Heart left ventricle (tissue), 13 donors: ENCODE results near the gene ANK2.

ENCODE experiments used
- POLR2A ChIP-seq, 2 donors: fragments of 450-650 bp; IDR thresholded peaks; one replicate each; pipeline ENCODE4 v1.6.1; 2017; ENCODE audit warnings: antibody characterized with exemption in 2 of 2, mild to moderate bottlenecking in 2 of 2, moderate library complexity in 2 of 2
- TF ChIP-seq, protein P1 (sequence below), 12 donors: fragments of 200-600 bp; sonication (generic) in 4 of 12; IDR thresholded peaks; one replicate each; pipeline versions ENCODE4 v1.5.0 to v1.8.0; 2018 to 2022; ENCODE audit warnings: antibody characterized with exemption in 12 of 12, mild to moderate bottlenecking in 5 of 12
- donor health status: ischemic (EF 13 %, LVEDD 7.1; RV severe dilation, severe dysfunction).
- donor health status: DM: no; HTN: yes; CAD: no.
- donor health status: DM: no; HTN: no; CAD: no.
- donor health status: ischemic (EF 25% LVEDD 6.9; RV normal size, moderate dysfunction).
- donor health status: ischemic (EF 25% LVEDD 5.7; RV mildly dilated, moderate dysfunction).
- donor health status: ischemic (EF 35%, LVEDD 5.7; RV mildly dilated, moderate dysfunction).
- donor health status: nonischemic (EF 11% LVEDD 7.7; RV severe dilation, severe dysfunction).
- donor health status: DM: yes; HTN: yes; CAD: no.
- donor health status: PGD.
- donor health status: ischemic (EF 29% LVEDD 5.4; RV normal size, mild dysfunction).
- donor health status: nonischemic (EF 23%, LVEDD 6.1; RV moderate dilation, normal function).

- no peak for TF ChIP-seq POLR2A (IDR thresholded peaks at IDR 0.05)
- TF ChIP-seq, protein P1, sequence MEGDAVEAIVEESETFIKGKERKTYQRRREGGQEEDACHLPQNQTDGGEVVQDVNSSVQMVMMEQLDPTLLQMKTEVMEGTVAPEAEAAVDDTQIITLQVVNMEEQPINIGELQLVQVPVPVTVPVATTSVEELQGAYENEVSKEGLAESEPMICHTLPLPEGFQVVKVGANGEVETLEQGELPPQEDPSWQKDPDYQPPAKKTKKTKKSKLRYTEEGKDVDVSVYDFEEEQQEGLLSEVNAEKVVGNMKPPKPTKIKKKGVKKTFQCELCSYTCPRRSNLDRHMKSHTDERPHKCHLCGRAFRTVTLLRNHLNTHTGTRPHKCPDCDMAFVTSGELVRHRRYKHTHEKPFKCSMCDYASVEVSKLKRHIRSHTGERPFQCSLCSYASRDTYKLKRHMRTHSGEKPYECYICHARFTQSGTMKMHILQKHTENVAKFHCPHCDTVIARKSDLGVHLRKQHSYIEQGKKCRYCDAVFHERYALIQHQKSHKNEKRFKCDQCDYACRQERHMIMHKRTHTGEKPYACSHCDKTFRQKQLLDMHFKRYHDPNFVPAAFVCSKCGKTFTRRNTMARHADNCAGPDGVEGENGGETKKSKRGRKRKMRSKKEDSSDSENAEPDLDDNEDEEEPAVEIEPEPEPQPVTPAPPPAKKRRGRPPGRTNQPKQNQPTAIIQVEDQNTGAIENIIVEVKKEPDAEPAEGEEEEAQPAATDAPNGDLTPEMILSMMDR (IDR thresholded peaks at IDR 0.05): no peak
These were observed 82.2 kb downstream of the ANK2 start for GRCh38 chr4:113131621-113132020.
